HepG2 (cell line): Measurements from ENCODE around the gene EPC1. TPM values are rescaled to one million over a fixed set of nuclear protein-coding genes. Genes with fewer than 3 reads are reported as not detected.

Experiments
- AKNA ChIP-seq: sonication (generic); formaldehyde crosslinking; IDR thresholded peaks from 2 replicates; pipeline ENCODE4 v1.4.0; 2020; ENCODE audit warnings: missing genetic modification reagents, borderline replicate concordance
- ATF7 ChIP-seq, 2 experiments: fragments of 450-650 bp in 1 of 2; sonication (generic) in 1 of 2; formaldehyde crosslinking in 1 of 2; IDR thresholded peaks; 2 replicates each; pipeline versions ENCODE4 v1.4.0 to v1.6.1; 2016 to 2020; ENCODE audit warnings: antibody characterized with exemption in 1 of 2, mild to moderate bottlenecking in 1 of 2, missing genetic modification reagents in 1 of 2
- CC2D1A ChIP-seq: sonication (generic); formaldehyde crosslinking; IDR thresholded peaks from 2 replicates; pipeline ENCODE4 v1.8.1; 2023; ENCODE audit warnings: mild to moderate bottlenecking, missing genetic modification reagents
- KAT8 ChIP-seq: IDR thresholded peaks from 2 replicates; pipeline ENCODE4 v1.6.1; 2016; ENCODE audit warnings: missing genetic modification reagents, missing compliant biosample characterization
- NFE2L2 ChIP-seq: fragments of 150-350 bp; IDR thresholded peaks from 2 replicates; pipeline ENCODE4 v1.6.1; 2014; ENCODE audit warnings: low read length
- NR2C2 ChIP-seq: sonication (generic); formaldehyde crosslinking; IDR thresholded peaks from 2 replicates; pipeline ENCODE4 v1.4.0; 2020; ENCODE audit warnings: missing genetic modification reagents, mild to moderate bottlenecking, moderate library complexity, borderline replicate concordance
- RBM22 ChIP-seq: fragments of 200-400 bp; formaldehyde crosslinking; optimal IDR thresholded peaks from 2 replicates; pipeline ENCODE3; 2017; ENCODE audit warnings: mild to moderate bottlenecking, low read length, moderate library complexity
- TOE1 ChIP-seq: sonication (generic); formaldehyde crosslinking; IDR thresholded peaks from 2 replicates; pipeline ENCODE4 v1.4.0; 2020; ENCODE audit warnings: mild to moderate bottlenecking, missing genetic modification reagents
- ZFP36L2 ChIP-seq: sonication (generic); formaldehyde crosslinking; IDR thresholded peaks from 2 replicates; pipeline ENCODE4 v1.4.0; 2020; ENCODE audit warnings: missing genetic modification reagents
- ZFX ChIP-seq: sonication (generic); formaldehyde crosslinking; IDR thresholded peaks from 2 replicates; pipeline ENCODE4 v1.4.0; 2020; ENCODE audit warnings: mild to moderate bottlenecking, low read depth, missing genetic modification reagents, moderate library complexity
- ZNF33B ChIP-seq: sonication (generic); formaldehyde crosslinking; IDR thresholded peaks from 2 replicates; pipeline ENCODE4 v1.5.1; 2020; ENCODE audit warnings: mild to moderate bottlenecking, missing genetic modification reagents
- ZNF431 ChIP-seq: sonication (generic); formaldehyde crosslinking; IDR thresholded peaks from 2 replicates; pipeline ENCODE4 v1.9.0; 2022; ENCODE audit warnings: missing genetic modification reagents, low read depth, mild to moderate bottlenecking, borderline replicate concordance
- ZNF567 ChIP-seq: sonication (generic); formaldehyde crosslinking; IDR thresholded peaks from 2 replicates; pipeline ENCODE4 v1.8.1; 2023; ENCODE audit warnings: mild to moderate bottlenecking, missing genetic modification reagents, borderline replicate concordance
- ZNF572 ChIP-seq: sonication (generic); formaldehyde crosslinking; IDR thresholded peaks from 2 replicates; pipeline ENCODE4 v1.5.1; 2020; ENCODE audit warnings: mild to moderate bottlenecking, missing genetic modification reagents
- ZNF597 ChIP-seq: sonication (generic); formaldehyde crosslinking; IDR thresholded peaks from 2 replicates; pipeline ENCODE4 v1.5.0; 2020; ENCODE audit warnings: missing genetic modification reagents
- ZNF775 ChIP-seq: sonication (generic); formaldehyde crosslinking; IDR thresholded peaks from 2 replicates; pipeline ENCODE4 v1.4.0; 2020; ENCODE audit warnings: missing genetic modification reagents, mild to moderate bottlenecking, moderate library complexity, borderline replicate concordance
- ZSCAN25 ChIP-seq: sonication (generic); formaldehyde crosslinking; IDR thresholded peaks from 2 replicates; pipeline ENCODE4 v1.8.0; 2022; ENCODE audit warnings: mild to moderate bottlenecking, missing genetic modification reagents
- polyA plus RNA-seq, 8 experiments: library from polyadenylated mRNA; depleted of rRNA in 3 of 8; stranded (reverse) in 7 of 8; unstranded in 1 of 8; fragments of >200 nt; fragmentation: Illumina TruSeq in 4 of 8; extraction: Trizol in 4 of 8; gene quantifications; 2 replicates each; pipeline versions ENCODE4 v1.2.1 to v1.2.3, GENCODE V29; 2011 to 2016; ENCODE audit warnings: low read depth in 4 of 8, missing spikeins in 1 of 8, mixed read lengths in 1 of 8; ENCODE audit not compliant: insufficient read depth in 1 of 8
- total RNA-seq, 5 experiments: library from RNA; depleted of rRNA; stranded (reverse); fragments of >200 nt; fragmentation: Illumina TruSeq; extraction: Trizol; gene quantifications; 2 replicates each; pipeline ENCODE4 v1.2.3, GENCODE V29; 2016; ENCODE audit warnings: low read depth in 1 of 5
- TF ChIP-seq, protein P1 (sequence below): sonication (generic); formaldehyde crosslinking; IDR thresholded peaks from 2 replicates; pipeline ENCODE4 v1.8.1; 2023; ENCODE audit warnings: mild to moderate bottlenecking, inconsistent platforms, moderate library complexity, missing genetic modification reagents, borderline replicate concordance
- TF ChIP-seq, protein P2 (sequence below): sonication (generic); formaldehyde crosslinking; IDR thresholded peaks from 2 replicates; pipeline ENCODE4 v1.4.0; 2020; ENCODE audit warnings: missing genetic modification reagents

The EPC1 gene
- total and polyA plus RNA-seq, 2 of the 13 experiments (the other 11 are each of a cell fraction or from before 2014, with no cell fraction given), result 28.7 to 44.2 TPM

DNA sequence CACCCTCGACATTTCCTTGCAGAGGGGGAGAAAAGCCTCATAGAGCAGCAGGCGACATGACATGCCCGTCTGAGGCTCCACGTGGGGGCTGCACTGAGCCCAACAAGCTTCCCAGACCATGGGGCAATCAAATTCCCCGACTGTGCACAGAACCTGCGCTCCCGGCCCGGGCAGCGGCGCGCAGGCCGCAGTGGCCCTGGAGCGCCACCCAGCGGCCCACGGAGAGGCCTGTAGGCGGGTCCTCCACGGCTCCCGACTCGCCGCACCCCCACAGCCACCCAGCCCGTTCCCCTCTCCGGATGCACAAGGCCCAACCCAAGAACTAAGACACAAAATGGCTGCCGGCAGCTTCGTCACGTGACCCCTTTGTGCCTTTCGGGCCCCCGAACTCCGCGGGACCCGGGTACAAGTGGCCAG, 816 bp downstream of the EPC1 start (continued):
- TF ChIP-seq ZNF431 (no peak), NR2C2 (CRISPR knock-in tag) (peak; percentile 52), TOE1 (CRISPR knock-in tag) (no peak; the same call in 1 of the 2 replicates), KAT8 (CRISPR knock-in tag) (peak; percentile 95), ZNF33B (CRISPR knock-in tag) (no peak), ZSCAN25 (CRISPR knock-in tag) (peak; percentile 36; the same call in 1 of the 2 replicates), ZFP36L2 (no peak), ZFX (peak; percentile 85), ZNF597 (CRISPR knock-in tag) (no peak), ZNF567 (peak; percentile 78; the same call in 1 of the 2 replicates), ZNF572 (CRISPR knock-in tag) (no peak), ATF7 (IDR thresholded peaks at IDR 0.05) (no peak), ATF7 (CRISPR knock-in tag; IDR thresholded peaks at IDR 0.05) (peak; percentile 28; the same call in 1 of the 2 replicates), NFE2L2 (no peak), ZNF775 (CRISPR knock-in tag) (no peak; the same call in 1 of the 2 replicates), AKNA (CRISPR knock-in tag) (no peak), RBM22 (no peak), CC2D1A (CRISPR knock-in tag) (no peak)
- TF ChIP-seq, protein P1, sequence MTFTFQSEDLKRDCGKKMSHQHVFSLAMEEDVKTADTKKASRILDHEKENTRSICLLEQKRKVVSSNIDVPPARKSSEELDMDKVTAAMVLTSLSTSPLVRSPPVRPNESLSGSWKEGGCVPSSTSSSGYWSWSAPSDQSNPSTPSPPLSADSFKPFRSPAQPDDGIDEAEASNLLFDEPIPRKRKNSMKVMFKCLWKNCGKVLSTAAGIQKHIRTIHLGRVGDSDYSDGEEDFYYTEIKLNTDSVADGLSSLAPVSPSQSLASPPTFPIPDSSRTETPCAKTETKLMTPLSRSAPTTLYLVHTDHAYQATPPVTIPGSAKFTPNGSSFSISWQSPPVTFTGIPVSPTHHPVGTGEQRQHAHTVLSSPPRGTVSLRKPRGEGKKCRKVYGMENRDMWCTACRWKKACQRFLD (CRISPR knock-in tag), result no peak
- TF ChIP-seq, protein P2, sequence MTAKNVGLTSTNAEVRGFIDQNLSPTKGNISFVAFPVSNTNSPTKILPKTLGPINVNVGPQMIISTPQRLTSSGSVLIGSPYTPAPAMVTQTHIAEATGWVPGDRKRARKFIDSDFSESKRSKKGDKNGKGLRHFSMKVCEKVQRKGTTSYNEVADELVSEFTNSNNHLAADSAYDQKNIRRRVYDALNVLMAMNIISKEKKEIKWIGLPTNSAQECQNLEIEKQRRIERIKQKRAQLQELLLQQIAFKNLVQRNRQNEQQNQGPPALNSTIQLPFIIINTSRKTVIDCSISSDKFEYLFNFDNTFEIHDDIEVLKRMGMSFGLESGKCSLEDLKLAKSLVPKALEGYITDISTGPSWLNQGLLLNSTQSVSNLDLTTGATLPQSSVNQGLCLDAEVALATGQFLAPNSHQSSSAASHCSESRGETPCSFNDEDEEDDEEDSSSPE (CRISPR knock-in tag), result peak; percentile 72
